ENCODE results near the gene VPS16. TPM values are rescaled to one million over a fixed set of nuclear protein-coding genes. Genes with fewer than 3 reads are reported as not detected.

Gene VPS16
- polyA plus RNA-seq, 1 donor from 2014 or later, result 117 TPM

- Histone ChIP-seq H3K4me2 (ENCODE audit: low read length) (peak overlapping the region; percentile 96), H3K9ac (ENCODE audit: low read length) (peak overlapping the region; percentile 82), H2AFZ (ENCODE audit: low read depth, low read length) (no peak overlapping the region), H3K4me3 (ENCODE audit: low read length) (peak overlapping the region; percentile 95), H3K27ac (ENCODE audit: low read length) (no peak overlapping the region), H3F3A (ENCODE audit: insufficient read depth, low read length, poor library complexity, severe bottlenecking) (no peaks in the 10 kb centered on the region), H3K9me2 (ENCODE audit: insufficient read depth, low read length) (no peaks in the 10 kb centered on the region), H3K36me3 (ENCODE audit: insufficient read depth, low read length) (no peaks in the 10 kb centered on the region), H3K27me3 (ENCODE audit: insufficient read depth, low read depth, low read length) (no peaks in the 10 kb centered on the region), H3K9me3 (ENCODE audit: low read length) (no peaks in the 10 kb centered on the region), H4K20me1 (ENCODE audit: insufficient read depth) (no peaks in the 10 kb centered on the region), H3K79me2 (replicated peaks; ENCODE audit: insufficient read depth, low read length) (peaks cover 53% of the 10 kb centered on the region)
- TF ChIP-seq CTCF (IDR thresholded peaks at IDR 0.05; ENCODE audit: poor library complexity, severe bottlenecking), result no peak
- TF ChIP-seq POLR2AphosphoS5 (IDR thresholded peaks at IDR 0.05), result no peak
- no peak for TF ChIP-seq RAD21 (conservative IDR thresholded peaks at IDR 0.05)
- no peak for TF ChIP-seq SMC3 (conservative IDR thresholded peaks at IDR 0.05; ENCODE audit: poor library complexity)
- TF ChIP-seq EZH2 (IDR thresholded peaks at IDR 0.05; ENCODE audit: borderline replicate concordance, insufficient read depth, low read length, poor library complexity, severe bottlenecking), result no peak
- TF ChIP-seq EP300 (conservative IDR thresholded peaks at IDR 0.05; ENCODE audit: poor library complexity, severe bottlenecking), result no peak
- no peak for TF ChIP-seq REST (IDR thresholded peaks at IDR 0.05; ENCODE audit: borderline replicate concordance)
- no peak for TF ChIP-seq TAF1 (IDR thresholded peaks at IDR 0.05; ENCODE audit: low read depth)
Measured at GRCh38 chr20:2874456-2874855, 33.9 kb downstream of the VPS16 start.

- TF ChIP-seq MXI1 (conservative IDR thresholded peaks at IDR 0.05; ENCODE audit: poor library complexity, severe bottlenecking) (no peak), EZH2 (IDR thresholded peaks at IDR 0.05; ENCODE audit: borderline replicate concordance, insufficient read depth, low read length, poor library complexity, severe bottlenecking) (no peak), TAF1 (IDR thresholded peaks at IDR 0.05; ENCODE audit: low read depth) (no peak), RAD21 (conservative IDR thresholded peaks at IDR 0.05) (no peak), SMC3 (conservative IDR thresholded peaks at IDR 0.05; ENCODE audit: poor library complexity) (no peak), EP300 (conservative IDR thresholded peaks at IDR 0.05; ENCODE audit: poor library complexity, severe bottlenecking) (no peak), POLR2AphosphoS5 (IDR thresholded peaks at IDR 0.05) (no peak), CTCF (IDR thresholded peaks at IDR 0.05; ENCODE audit: poor library complexity, severe bottlenecking) (no peak)
- H3K27me3 ChIP-seq (ENCODE audit: insufficient read depth, low read depth, low read length), result no peaks in the 10 kb centered on the region
- peak overlapping the region; percentile 95 for H3K4me3 ChIP-seq (ENCODE audit: low read length)
- no peak overlapping the region for H3K27ac ChIP-seq (ENCODE audit: low read length)
- H3K4me2 ChIP-seq (ENCODE audit: low read length), result peak overlapping the region; percentile 13
- peaks cover 66% of the 10 kb centered on the region for H3K79me2 ChIP-seq (replicated peaks; ENCODE audit: insufficient read depth, low read length)
- no peaks in the 10 kb centered on the region for H3K9me2 ChIP-seq (ENCODE audit: insufficient read depth, low read length)
- no peaks in the 10 kb centered on the region for H4K20me1 ChIP-seq (ENCODE audit: insufficient read depth)
- no peak overlapping the region for H2AFZ ChIP-seq (ENCODE audit: low read depth, low read length)
- no peaks in the 10 kb centered on the region for H3F3A ChIP-seq (ENCODE audit: insufficient read depth, low read length, poor library complexity, severe bottlenecking)
- H3K36me3 ChIP-seq (ENCODE audit: insufficient read depth, low read length), result no peaks in the 10 kb centered on the region
- no peaks in the 10 kb centered on the region for H3K9me3 ChIP-seq (ENCODE audit: low read length)
- no peak overlapping the region for H3K9ac ChIP-seq (ENCODE audit: low read length)
Measured at GRCh38 chr20:2875690-2876203, 35.2 kb downstream of the VPS16 start.

All from neural cell (in vitro differentiated cells).